DOHH2 (cell line): Measurements from ENCODE around the gene LY6G5C.
A peak's percentile ranks its signal among the peaks of the same experiment; 100 is the strongest.

ENCODE experiments used
- H3F3A ChIP-seq: fragments of 200-600 bp; sonication (generic), shearing (Covaris generic); 2 replicates; pipeline ENCODE4 v1.6.0; 2016; ENCODE audit warnings: antibody characterized with exemption, mild to moderate bottlenecking; ENCODE audit not compliant: control insufficient read depth, insufficient read depth
- H3K27ac ChIP-seq: fragments of 200-600 bp; sonication (generic); 2 replicates; pipeline ENCODE4 v1.5.1; 2014; ENCODE audit warnings: low read depth, mild to moderate bottlenecking, low read length, moderate library complexity
- H3K27me3 ChIP-seq: fragments of 200-600 bp; sonication (generic); 2 replicates; pipeline ENCODE4 v1.6.1; 2014; ENCODE audit warnings: mild to moderate bottlenecking, low read length, mixed read lengths; ENCODE audit not compliant: control insufficient read depth
- H3K36me3 ChIP-seq: fragments of 200-600 bp; sonication (generic); 2 replicates; pipeline ENCODE4 v1.6.1; 2014; ENCODE audit warnings: mild to moderate bottlenecking, low read length, moderate library complexity, mixed read lengths; ENCODE audit not compliant: control insufficient read depth
- H3K4me1 ChIP-seq: fragments of 200-600 bp; sonication (generic); 2 replicates; pipeline ENCODE4 v1.6.1; 2014; ENCODE audit warnings: mild to moderate bottlenecking, low read length, mixed read lengths; ENCODE audit not compliant: control insufficient read depth
- H3K4me2 ChIP-seq: fragments of 200-600 bp; sonication (generic); 2 replicates; pipeline ENCODE4 v1.6.0; 2014; ENCODE audit warnings: mild to moderate bottlenecking, low read length, moderate library complexity
- H3K4me3 ChIP-seq: fragments of 200-600 bp; sonication (generic); 2 replicates; pipeline ENCODE4 v1.5.1; 2014; ENCODE audit warnings: mild to moderate bottlenecking, low read length, mixed read lengths
- H3K79me2 ChIP-seq: fragments of 200-600 bp; sonication (generic); 2 replicates; pipeline ENCODE4 v1.6.1; 2014; ENCODE audit warnings: mild to moderate bottlenecking, low read length, mixed read lengths; ENCODE audit not compliant: control insufficient read depth
- H3K9me2 ChIP-seq: fragments of 200-600 bp; sonication (generic); replicated peaks from 2 replicates; pipeline ENCODE4 v1.6.1; 2014; ENCODE audit warnings: mild to moderate bottlenecking, low read length, mixed read lengths; ENCODE audit not compliant: control insufficient read depth
- H3K9me3 ChIP-seq: fragments of 200-600 bp; sonication (generic); 2 replicates; pipeline ENCODE4 v1.6.1; 2014; ENCODE audit warnings: antibody characterized with exemption, low read length, mixed read lengths; ENCODE audit not compliant: control insufficient read depth, insufficient read depth
- H4K20me1 ChIP-seq: fragments of 200-600 bp; sonication (generic); 2 replicates; pipeline ENCODE4 v1.6.0; 2014; ENCODE audit warnings: low read depth, mild to moderate bottlenecking, antibody characterized with exemption, low read length, moderate library complexity; ENCODE audit not compliant: control insufficient read depth, insufficient read depth
- EZH2phosphoT487 ChIP-seq: fragments of 200-600 bp; sonication (generic); IDR thresholded peaks from 2 replicates; pipeline ENCODE4 v1.6.1; 2017; ENCODE audit warnings: borderline replicate concordance, mild to moderate bottlenecking, antibody characterized with exemption, low read length, moderate library complexity, mixed read lengths
- TF ChIP-seq, protein P1 (sequence below): fragments of 200-600 bp; sonication (generic); IDR thresholded peaks from one replicate; pipeline ENCODE4 v1.5.1; 2014; ENCODE audit warnings: antibody characterized with exemption, mild to moderate bottlenecking, low read depth, low read length; ENCODE audit not compliant: poor library complexity, severe bottlenecking

Gene LY6G5C

DNA sequence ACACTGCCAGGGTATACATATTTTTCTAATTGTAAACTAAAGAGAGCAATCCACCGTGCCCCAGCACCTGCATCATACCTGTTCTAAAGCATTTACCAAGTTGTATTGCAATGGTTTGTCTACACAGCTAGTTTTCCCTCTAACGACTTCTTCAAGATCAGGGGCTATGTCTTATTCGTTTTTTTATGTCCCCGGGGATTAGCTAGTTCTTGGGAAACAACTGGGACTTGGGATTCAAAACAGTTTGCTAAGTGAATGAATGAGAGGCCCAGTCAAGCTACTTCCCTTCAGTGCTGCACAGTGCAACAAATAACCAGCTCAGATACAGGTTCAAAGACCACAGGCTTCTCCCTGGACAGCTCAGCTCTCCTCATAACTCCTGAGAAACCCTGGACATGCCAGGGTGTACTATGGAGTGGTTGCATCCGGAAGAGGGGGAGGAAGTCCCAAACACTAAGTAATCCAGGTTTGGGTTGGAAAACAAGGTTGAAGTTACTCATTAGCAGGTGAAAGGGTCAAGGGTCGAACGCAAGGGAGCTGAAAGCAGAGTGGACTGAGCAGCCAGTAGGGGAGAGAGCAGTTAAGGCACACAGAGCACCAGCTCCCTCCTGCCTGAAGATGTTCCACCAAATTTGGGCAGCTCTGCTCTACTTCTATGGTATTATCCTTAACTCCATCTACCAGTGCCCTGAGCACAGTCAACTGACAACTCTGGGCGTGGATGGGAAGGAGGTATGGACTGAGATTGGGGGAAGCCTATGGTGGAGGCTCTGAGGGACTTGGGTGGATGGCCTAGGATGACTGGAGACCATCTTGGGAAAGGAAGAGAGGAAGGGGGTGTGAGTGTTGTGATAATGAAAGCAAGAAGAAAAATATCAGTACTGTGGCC, 25.3 kb downstream of the LY6G5C start, which contains the start of gene APOM:
TSS of gene APOM (plus strand) at position 546 of the 889 bp plus-strand sequence. CDS start at position 619, 73 bp downstream.
- H3K4me3 ChIP-seq = no peak within 1 kb of the TSS
- H3K9me3 ChIP-seq = no peaks in the 10 kb centered on the region
- no peaks in the 10 kb centered on the region for H3K9me2 ChIP-seq
- peaks cover 26% of the 10 kb centered on the region for H3K36me3 ChIP-seq
- no peak within 1 kb of the TSS for H3K27ac ChIP-seq
- H3K4me1 ChIP-seq = peaks cover 36% of the 10 kb centered on the region
- H4K20me1 ChIP-seq = no peaks in the 10 kb centered on the region
- peaks cover 10% of the 10 kb centered on the region for H3F3A ChIP-seq
- no peak within 1 kb of the TSS for H3K4me2 ChIP-seq
- TF ChIP-seq, protein P1, sequence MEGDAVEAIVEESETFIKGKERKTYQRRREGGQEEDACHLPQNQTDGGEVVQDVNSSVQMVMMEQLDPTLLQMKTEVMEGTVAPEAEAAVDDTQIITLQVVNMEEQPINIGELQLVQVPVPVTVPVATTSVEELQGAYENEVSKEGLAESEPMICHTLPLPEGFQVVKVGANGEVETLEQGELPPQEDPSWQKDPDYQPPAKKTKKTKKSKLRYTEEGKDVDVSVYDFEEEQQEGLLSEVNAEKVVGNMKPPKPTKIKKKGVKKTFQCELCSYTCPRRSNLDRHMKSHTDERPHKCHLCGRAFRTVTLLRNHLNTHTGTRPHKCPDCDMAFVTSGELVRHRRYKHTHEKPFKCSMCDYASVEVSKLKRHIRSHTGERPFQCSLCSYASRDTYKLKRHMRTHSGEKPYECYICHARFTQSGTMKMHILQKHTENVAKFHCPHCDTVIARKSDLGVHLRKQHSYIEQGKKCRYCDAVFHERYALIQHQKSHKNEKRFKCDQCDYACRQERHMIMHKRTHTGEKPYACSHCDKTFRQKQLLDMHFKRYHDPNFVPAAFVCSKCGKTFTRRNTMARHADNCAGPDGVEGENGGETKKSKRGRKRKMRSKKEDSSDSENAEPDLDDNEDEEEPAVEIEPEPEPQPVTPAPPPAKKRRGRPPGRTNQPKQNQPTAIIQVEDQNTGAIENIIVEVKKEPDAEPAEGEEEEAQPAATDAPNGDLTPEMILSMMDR = no peak
- TF ChIP-seq EZH2phosphoT487 = no peak
- no peaks in the 10 kb centered on the region for H3K27me3 ChIP-seq
- H3K79me2 ChIP-seq = peaks cover 60% of the 10 kb centered on the region

DNA sequence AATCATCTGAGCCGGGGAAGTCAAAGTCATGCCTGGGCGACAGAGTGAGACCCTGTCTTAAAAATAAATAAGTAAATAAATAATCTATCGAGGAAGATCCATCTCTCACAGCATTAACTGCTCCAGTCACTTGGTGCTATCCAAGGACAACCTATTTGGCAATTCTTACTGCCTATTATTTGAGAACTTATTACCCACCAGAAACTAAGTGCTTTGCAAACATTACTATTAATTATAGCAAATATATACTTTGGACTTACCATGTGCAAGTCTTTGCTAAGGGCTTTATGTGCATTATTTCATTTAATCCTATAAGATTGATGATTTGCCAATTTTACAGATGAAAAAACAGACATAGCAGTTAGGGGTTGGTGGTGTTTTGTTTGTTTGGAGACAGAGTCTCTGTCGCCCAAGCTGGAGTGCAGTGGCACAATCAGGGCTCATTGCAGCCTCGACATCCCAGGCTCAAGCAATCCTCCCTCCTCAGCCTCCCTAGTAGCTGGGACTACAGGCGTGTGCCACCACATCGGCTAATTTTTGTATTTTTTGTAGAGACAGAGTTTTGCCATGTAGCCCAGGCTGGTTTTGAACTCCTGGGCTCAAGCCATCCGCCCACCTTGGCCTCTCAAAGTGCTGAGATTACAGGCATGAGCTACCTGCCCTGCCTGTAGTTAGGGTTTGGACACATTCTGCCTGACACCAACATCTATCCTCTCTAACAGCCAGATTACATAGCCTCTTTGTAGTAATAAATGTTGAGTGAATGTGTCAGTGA, 26.1 kb downstream of the LY6G5C start:
- Histone ChIP-seq H3K9me2 (no peaks in the 10 kb centered on the region), H3K4me1 (peaks cover 35% of the 10 kb centered on the region), H3K27ac (no peak overlapping the region), H3K36me3 (peaks cover 27% of the 10 kb centered on the region), H4K20me1 (no peaks in the 10 kb centered on the region), H3K79me2 (peaks cover 61% of the 10 kb centered on the region), H3K9me3 (no peaks in the 10 kb centered on the region), H3K4me3 (no peak overlapping the region), H3F3A (peaks cover 10% of the 10 kb centered on the region), H3K4me2 (no peak overlapping the region), H3K27me3 (no peaks in the 10 kb centered on the region)
- TF ChIP-seq, protein P1 = no peak
- no peak for TF ChIP-seq EZH2phosphoT487

DNA sequence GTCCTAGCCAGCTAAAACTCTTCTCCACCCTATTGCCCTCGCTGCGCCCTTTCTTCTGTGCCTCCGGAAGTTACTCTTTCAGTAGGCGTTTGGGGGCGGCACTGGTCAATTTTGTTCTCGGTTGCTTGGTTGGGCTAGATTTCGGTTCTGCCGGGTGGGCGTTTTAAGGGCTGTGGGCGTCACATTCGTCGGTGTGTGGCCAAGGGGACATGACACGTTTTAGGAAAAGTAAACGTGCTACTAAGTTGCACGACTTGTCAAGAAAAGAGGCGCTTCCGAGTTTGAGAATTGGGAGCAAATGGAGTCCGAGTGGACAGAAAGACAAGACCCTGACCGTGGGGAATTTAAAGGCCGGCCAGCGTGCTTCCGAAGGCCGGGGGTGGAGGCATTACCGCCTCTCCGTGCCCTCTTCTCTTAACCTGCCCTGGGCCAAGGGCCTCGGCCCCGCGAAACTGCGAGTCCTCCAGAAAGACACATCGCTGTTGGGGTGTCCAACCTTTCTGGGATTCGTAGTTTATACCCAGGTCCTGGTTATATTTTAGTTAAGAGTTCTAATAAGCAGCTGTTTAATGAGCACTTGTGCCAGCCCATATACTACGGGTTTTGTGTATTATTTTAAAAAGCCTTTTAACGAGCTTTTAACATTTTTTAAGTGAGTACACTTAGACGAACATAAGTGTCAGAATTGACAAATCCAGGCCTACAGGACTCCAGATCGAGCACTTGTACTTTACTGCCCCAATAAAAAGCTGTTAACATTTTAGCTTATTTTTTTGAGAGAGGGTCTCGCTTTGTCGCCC, 27.7 kb downstream of the LY6G5C start:
- H3K9me3 ChIP-seq = no peaks in the 10 kb centered on the region
- H3K4me1 ChIP-seq = peaks cover 20% of the 10 kb centered on the region
- TF ChIP-seq, protein P1 = peak; percentile 18
- TF ChIP-seq EZH2phosphoT487 = no peak
- peak overlapping the region; percentile 84 for H3K4me2 ChIP-seq
- no peaks in the 10 kb centered on the region for H3K9me2 ChIP-seq
- H3F3A ChIP-seq = peaks cover 9% of the 10 kb centered on the region
- peak overlapping the region; percentile 82 for H3K27ac ChIP-seq
- H3K4me3 ChIP-seq = peak overlapping the region; percentile 83
- peaks cover 59% of the 10 kb centered on the region for H3K79me2 ChIP-seq
- H3K27me3 ChIP-seq = no peaks in the 10 kb centered on the region
- no peaks in the 10 kb centered on the region for H4K20me1 ChIP-seq
- peaks cover 42% of the 10 kb centered on the region for H3K36me3 ChIP-seq
